Natural killer cell (primary cell): ENCODE results near the gene AKR1C3. TPM values are rescaled to one million over a fixed set of nuclear protein-coding genes. Genes with fewer than 3 reads are reported as not detected.
"Not testable (repeated sequence)": the region's sequence is repeated elsewhere in the genome, so short reads cannot be mapped to it uniquely, and the experiment has no call there.

Experiments used
- ATAC-seq, 3 donors: fragments of 150-1000 bp in 2 of 3; fragments of 200-7000 bp in 1 of 3; cut with Tn5 transposase; 1 replicate in 1 of 3; 2 replicates in 2 of 3; pipeline ENCODE4 v1.10.0; 2021; ENCODE audit warnings: mild to moderate bottlenecking in 2 of 3, moderate library complexity in 2 of 3
- DNase-seq, 2 donors: peaks; one replicate each; pipeline versions ENCODE4 v3.0.0 to v3.0.0-alpha.2; 2013 to 2021; ENCODE audit warnings: mixed read lengths in 1 of 2
- H3K27ac ChIP-seq: one replicate; pipeline ENCODE4 v1.5.1; 2013; ENCODE audit warnings: mild to moderate bottlenecking, low read length
- H3K27me3 ChIP-seq: one replicate; pipeline ENCODE4 v1.6.1; 2013; ENCODE audit warnings: low read length; ENCODE audit not compliant: control insufficient read depth, insufficient read depth
- H3K36me3 ChIP-seq: one replicate; pipeline ENCODE4 v1.6.1; 2013; ENCODE audit warnings: low read length; ENCODE audit not compliant: control insufficient read depth, insufficient read depth
- H3K4me1 ChIP-seq: one replicate; pipeline ENCODE4 v1.6.1; 2013; ENCODE audit warnings: low read length; ENCODE audit not compliant: control insufficient read depth, insufficient read depth
- H3K4me3 ChIP-seq: one replicate; pipeline ENCODE4 v1.5.1; 2013; ENCODE audit warnings: low read length
- H3K9me3 ChIP-seq: one replicate; pipeline ENCODE4 v1.6.1; 2013; ENCODE audit warnings: low read length; ENCODE audit not compliant: control insufficient read depth, insufficient read depth
- H3K27ac Mint-ChIP-seq, 2 donors: one replicate each; pipeline ENCODE4 v1.8.0; 2022; ENCODE audit warnings: mild to moderate bottlenecking in 2 of 2, mixed read lengths in 2 of 2, moderate library complexity in 1 of 2
- H3K27me3 Mint-ChIP-seq, 2 donors: one replicate each; pipeline ENCODE4 v1.8.0; 2022; ENCODE audit warnings: low read depth in 2 of 2, mixed read lengths in 2 of 2
- H3K36me3 Mint-ChIP-seq: one replicate; pipeline ENCODE4 v1.8.0; 2022; ENCODE audit warnings: mixed read lengths
- H3K4me1 Mint-ChIP-seq, 2 donors: one replicate each; pipeline ENCODE4 v1.8.0; 2022; ENCODE audit warnings: mixed read lengths in 2 of 2
- H3K4me3 Mint-ChIP-seq: one replicate; pipeline ENCODE4 v1.8.0; 2022; ENCODE audit warnings: mild to moderate bottlenecking, moderate library complexity, mixed read lengths
- H3K9me3 Mint-ChIP-seq, 2 donors: one replicate each; pipeline ENCODE4 v1.8.0; 2022; ENCODE audit warnings: mixed read lengths in 2 of 2
- CTCF ChIP-seq: fragments of 200-600 bp; IDR thresholded peaks from one replicate; pipeline ENCODE4 v1.8.0; 2022; ENCODE audit warnings: antibody characterized with exemption
- WGBS: methylation state at CpG from one replicate; pipeline ENCODE4 v1.1.7; 2013; ENCODE audit warnings: missing lambda C conversion rate; ENCODE audit not compliant: insufficient coverage; 5-methylcytosine and 5-hydroxymethylcytosine counted together
- intact Hi-C: fragments of 100-400 bp; cut with micrococcal nuclease; formaldehyde crosslinking; loops from one replicate; pipeline ENCODE4 v1.14.2; 2022
- total RNA-seq, 4 donors: library from RNA; stranded (reverse); fragments of 120-200 nt in 1 of 4; gene quantifications; one replicate each; pipeline versions ENCODE4 v1.2.3 to v1.2.4, GENCODE V29; 2013 to 2022

Gene AKR1C3
- total RNA-seq, 3 donors from 2014 or later (not counting 1 experiment from before 2014, with no cell fraction given) = 77.5 to 140 (median 137) TPM

GRCh38 chr10:5047912-5048628 is 46.1 kb upstream of the AKR1C3 start:
- no peak overlapping the region for H3K4me3 Mint-ChIP-seq
- Histone ChIP-seq H3K27ac (no peak overlapping the region), H3K27me3 (no peaks in the 10 kb centered on the region), H3K36me3 (no peaks in the 10 kb centered on the region), H3K4me1 (no peaks in the 10 kb centered on the region), H3K4me3 (no peak overlapping the region), H3K9me3 (no peaks in the 10 kb centered on the region)
- intact Hi-C loops = no loop called here
- TF ChIP-seq CTCF = no peak
- no peak overlapping the region for H3K27ac Mint-ChIP-seq
- no peak for DNase-seq
- H3K27me3 Mint-ChIP-seq = no peaks in the 10 kb centered on the region
- no peaks in the 10 kb centered on the region for H3K36me3 Mint-ChIP-seq
- no peak for ATAC-seq
- WGBS = 83% methylated on average over 1 of the region's 1 CpG
- H3K4me1 Mint-ChIP-seq = no peaks in the 10 kb centered on the region
- H3K9me3 Mint-ChIP-seq = no peaks in the 10 kb centered on the region

GRCh38 chr10:5052951-5053500 is 41.2 kb upstream of the AKR1C3 start:
- H3K27ac Mint-ChIP-seq, H3K4me1 ChIP-seq, H3K27ac ChIP-seq, H3K27me3 ChIP-seq, H3K27me3 Mint-ChIP-seq, DNase-seq, intact Hi-C loops, H3K4me1 Mint-ChIP-seq, H3K36me3 ChIP-seq, ATAC-seq, H3K9me3 ChIP-seq, H3K9me3 Mint-ChIP-seq, H3K36me3 Mint-ChIP-seq, H3K4me3 ChIP-seq, H3K4me3 Mint-ChIP-seq: not testable (repeated sequence)
- 94% methylated on average over 16 of the region's 16 CpGs for WGBS

GRCh38 chr10:5054831-5055230 is 39.4 kb upstream of the AKR1C3 start:
- H3K4me3 Mint-ChIP-seq, H3K36me3 Mint-ChIP-seq, H3K27me3 Mint-ChIP-seq, H3K4me3 ChIP-seq, H3K36me3 ChIP-seq, intact Hi-C loops, H3K9me3 Mint-ChIP-seq, DNase-seq, H3K4me1 Mint-ChIP-seq, H3K27ac ChIP-seq, ATAC-seq, H3K27me3 ChIP-seq, H3K4me1 ChIP-seq, H3K9me3 ChIP-seq, H3K27ac Mint-ChIP-seq: not testable (repeated sequence)
- WGBS = 80% methylated on average over 1 of the region's 2 CpGs

GRCh38 chr10:5059267-5059666 is 34.9 kb upstream of the AKR1C3 start:
- not testable (repeated sequence) for H3K4me1 Mint-ChIP-seq

GRCh38 chr10:5060791-5061190 is 33.4 kb upstream of the AKR1C3 start:
- H3K36me3 ChIP-seq, H3K36me3 Mint-ChIP-seq, ATAC-seq, H3K27me3 Mint-ChIP-seq, H3K27ac Mint-ChIP-seq, H3K27ac ChIP-seq, DNase-seq, intact Hi-C loops, H3K4me3 ChIP-seq, H3K27me3 ChIP-seq, H3K9me3 Mint-ChIP-seq, H3K4me3 Mint-ChIP-seq, H3K4me1 ChIP-seq, H3K9me3 ChIP-seq, H3K4me1 Mint-ChIP-seq: not testable (repeated sequence)
- WGBS = 94% methylated on average over 12 of the region's 13 CpGs

More at GRCh38 chr10:5059267-5059666, 34.9 kb upstream of the AKR1C3 start:
- H3K4me3 Mint-ChIP-seq, H3K9me3 Mint-ChIP-seq, H3K9me3 ChIP-seq, H3K4me1 ChIP-seq, H3K36me3 ChIP-seq, H3K27me3 ChIP-seq, DNase-seq, H3K27me3 Mint-ChIP-seq, H3K4me3 ChIP-seq, intact Hi-C loops, H3K36me3 Mint-ChIP-seq, H3K27ac Mint-ChIP-seq, H3K27ac ChIP-seq, ATAC-seq: not testable (repeated sequence)
- 89% methylated on average over 8 of the region's 8 CpGs for WGBS
